SK-N-SH (cell line): ENCODE measurements around the gene CPNE4. TPM values are rescaled to one million over a fixed set of nuclear protein-coding genes. Genes with fewer than 3 reads are reported as not detected.

ENCODE experiments used
- CTCF ChIA-PET: fragments of 300-600, 350-600 bp; formaldehyde crosslinking; extraction: SDS; loops from one replicate; lab custom pipeline; 2021; lab: Yijun Ruan, JAX
- POLR2A ChIA-PET: fragments of 350-600 bp; sonication (Branson Sonifier 250); formaldehyde crosslinking; extraction: SDS; loops from one replicate; lab custom pipeline; 2020; ENCODE audit warnings: antibody characterized with exemption, inconsistent platforms; lab: Yijun Ruan, JAX
- DNase-seq: peaks from one replicate; pipeline ENCODE4 v3.0.0; 2012
- H2AFZ ChIP-seq: fragments of 200-600 bp; sonication (generic); 2 replicates; pipeline ENCODE4 v1.8.1; 2016; ENCODE audit warnings: antibody characterized with exemption, mild to moderate bottlenecking, low read depth
- H3F3A ChIP-seq: fragments of 200-600 bp; sonication (generic); replicated peaks from 2 replicates; pipeline ENCODE3; 2016; ENCODE audit warnings: antibody characterized with exemption, mild to moderate bottlenecking; ENCODE audit not compliant: insufficient read depth
- H3K27ac ChIP-seq, 2 experiments: fragments of 200-500 bp in 1 of 2; fragments of 200-600 bp in 1 of 2; sonication (Bioruptor generic) in 1 of 2; sonication (generic), shearing (Covaris generic) in 1 of 2; 2 replicates each; pipeline versions ENCODE4 v1.5.1 to v1.6.1; 2014 to 2016; ENCODE audit warnings: low read depth in 2 of 2, inconsistent platforms in 1 of 2, low read length in 1 of 2, mild to moderate bottlenecking in 1 of 2, mixed read lengths in 1 of 2
- H3K27me3 ChIP-seq: fragments of 200-600 bp; sonication (generic), shearing (Covaris generic); 2 replicates; pipeline ENCODE4 v1.6.1; 2016; ENCODE audit warnings: mixed run types; ENCODE audit not compliant: insufficient read depth
- H3K36me3 ChIP-seq, 2 experiments: fragments of 200-500 bp in 1 of 2; fragments of 200-600 bp in 1 of 2; sonication (Bioruptor generic) in 1 of 2; sonication (generic) in 1 of 2; replicated peaks in 1 of 2; 2 replicates each; pipeline versions ENCODE3 to v1.5.1; 2014 to 2016; ENCODE audit warnings: low read length in 1 of 2, mild to moderate bottlenecking in 1 of 2; ENCODE audit not compliant: insufficient read depth in 2 of 2, control insufficient read depth in 1 of 2
- H3K4me1 ChIP-seq, 2 experiments: fragments of 200-500 bp in 1 of 2; fragments of 200-600 bp in 1 of 2; sonication (Bioruptor generic) in 1 of 2; sonication (generic), shearing (Covaris generic) in 1 of 2; 2 replicates each; pipeline versions ENCODE4 v1.5.1 to v1.6.1; 2014 to 2016; ENCODE audit warnings: low read depth in 1 of 2, low read length in 1 of 2, mixed run types in 1 of 2; ENCODE audit not compliant: insufficient read depth in 2 of 2, control insufficient read depth in 1 of 2
- H3K4me2 ChIP-seq: fragments of 200-600 bp; sonication (generic), shearing (Covaris generic); 2 replicates; pipeline ENCODE4 v1.6.1; 2017; ENCODE audit warnings: mixed run types
- H3K4me3 ChIP-seq, 2 experiments: fragments of 200-500 bp in 1 of 2; fragments of 200-600 bp in 1 of 2; sonication (Bioruptor generic) in 1 of 2; sonication (generic), shearing (Covaris generic) in 1 of 2; 2 replicates each; pipeline versions ENCODE4 v1.5.1 to v1.8.1; 2014 to 2016; ENCODE audit warnings: low read depth in 2 of 2, inconsistent platforms in 1 of 2, low read length in 1 of 2, mild to moderate bottlenecking in 1 of 2, mixed read lengths in 1 of 2, moderate library complexity in 1 of 2
- H3K79me2 ChIP-seq: fragments of 200-600 bp; sonication (generic); 2 replicates; pipeline ENCODE4 v1.8.1; 2017; ENCODE audit warnings: mild to moderate bottlenecking; ENCODE audit not compliant: insufficient read depth
- H3K9ac ChIP-seq: fragments of 200-600 bp; sonication (generic); 2 replicates; pipeline ENCODE4 v1.6.1; 2017; ENCODE audit warnings: mixed run types
- H3K9me2 ChIP-seq: fragments of 200-600 bp; sonication (generic); 2 replicates; pipeline ENCODE4 v1.6.1; 2017; ENCODE audit warnings: mixed run types
- H3K9me3 ChIP-seq: fragments of 200-600 bp; sonication (generic); 2 replicates; pipeline ENCODE4 v1.6.1; 2017; ENCODE audit warnings: mixed run types, mild to moderate bottlenecking, moderate library complexity
- H4K20me1 ChIP-seq: fragments of 200-600 bp; sonication (generic); 2 replicates; pipeline ENCODE4 v1.6.1; 2017; ENCODE audit warnings: mild to moderate bottlenecking, mixed run types; ENCODE audit not compliant: insufficient read depth
- CHD2 ChIP-seq: fragments of 150-350 bp; IDR thresholded peaks from 2 replicates; pipeline ENCODE4 v1.6.1; 2018; ENCODE audit warnings: low read length; ENCODE audit not compliant: partially characterized antibody
- ELF1 ChIP-seq: IDR thresholded peaks from 2 replicates; pipeline ENCODE4 v1.4.0; 2012
- EZH2phosphoT487 ChIP-seq: fragments of 200-600 bp; sonication (generic); IDR thresholded peaks from 2 replicates; pipeline ENCODE4 v1.6.1; 2017; ENCODE audit warnings: low read depth, mixed run types, mild to moderate bottlenecking, antibody characterized with exemption, moderate library complexity, borderline replicate concordance
- FOSL2 ChIP-seq: IDR thresholded peaks from 2 replicates; pipeline ENCODE4 v1.4.0; 2012; ENCODE audit warnings: low read depth, mild to moderate bottlenecking, moderate library complexity, borderline replicate concordance
- JUND ChIP-seq: IDR thresholded peaks from 2 replicates; pipeline ENCODE4 v1.4.0; 2012
- MXI1 ChIP-seq: IDR thresholded peaks from 2 replicates; pipeline ENCODE4 v1.6.1; 2012; ENCODE audit warnings: mild to moderate bottlenecking, low read depth, low read length, improper control_type of control experiment
- NFIC ChIP-seq: IDR thresholded peaks from 2 replicates; pipeline ENCODE4 v1.4.0; 2012; ENCODE audit warnings: borderline replicate concordance
- NRF1 ChIP-seq: IDR thresholded peaks from 2 replicates; pipeline ENCODE4 v1.6.1; 2012; ENCODE audit warnings: low read depth, mild to moderate bottlenecking, low read length
- POLR2AphosphoS5 ChIP-seq: IDR thresholded peaks from 2 replicates; pipeline ENCODE4 v1.6.1; 2012; ENCODE audit warnings: low read depth, low read length
- RAD21 ChIP-seq: IDR thresholded peaks from 2 replicates; pipeline ENCODE4 v1.6.1; 2012; ENCODE audit warnings: mild to moderate bottlenecking, low read length
- RCOR1 ChIP-seq: fragments of 150-350 bp; IDR thresholded peaks from 2 replicates; pipeline ENCODE4 v1.6.1; 2017; ENCODE audit warnings: antibody characterized with exemption, low read length
- REST ChIP-seq: IDR thresholded peaks from 2 replicates; pipeline ENCODE4 v1.6.1; 2012; ENCODE audit warnings: mild to moderate bottlenecking, low read depth, low read length, moderate library complexity
- RFX5 ChIP-seq: IDR thresholded peaks from 2 replicates; pipeline ENCODE4 v1.6.1; 2012; ENCODE audit warnings: mild to moderate bottlenecking, improper control_type of control experiment, low read length
- TAF1 ChIP-seq: IDR thresholded peaks from 2 replicates; pipeline ENCODE4 v1.6.1; 2012; ENCODE audit warnings: low read depth, mild to moderate bottlenecking, low read length, moderate library complexity, borderline replicate concordance
- TCF12 ChIP-seq: IDR thresholded peaks from 2 replicates; pipeline ENCODE4 v1.4.0; 2012
- ZBTB33 ChIP-seq: IDR thresholded peaks from 2 replicates; pipeline ENCODE4 v1.4.0; 2012; ENCODE audit warnings: low read depth, borderline replicate concordance
- WGBS: methylation state at CpG from one replicate; pipeline ENCODE4 v1.1.6; 2017; ENCODE audit warnings: low lambda C conversion rate; 5-methylcytosine and 5-hydroxymethylcytosine counted together
- polyA plus RNA-seq, 3 experiments: library from polyadenylated mRNA; depleted of rRNA; stranded (reverse); fragments of >200 nt; gene quantifications; 2 replicates each; pipeline ENCODE4 v1.2.3, GENCODE V29; 2012

The CPNE4 gene
- polyA plus RNA-seq, 1 of the 3 experiments (the other 2 are of a cell fraction), result not detected

- no peak overlapping the region for H3K4me2 ChIP-seq
- TF ChIP-seq RAD21 (no peak), EZH2phosphoT487 (no peak), RFX5 (no peak), FOSL2 (no peak), JUND (no peak), NRF1 (no peak), TCF12 (no peak), TAF1 (no peak), MXI1 (no peak), POLR2AphosphoS5 (no peak), ELF1 (no peak), CHD2 (no peak), ZBTB33 (no peak), NFIC (no peak), REST (no peak), RCOR1 (no peak)
- H3K27me3 ChIP-seq, result no peaks in the 10 kb centered on the region
- no peaks in the 10 kb centered on the region for H3K9me2 ChIP-seq
- H3K9ac ChIP-seq, result no peak overlapping the region
- no peak overlapping the region for H2AFZ ChIP-seq
- H3K27ac ChIP-seq, result no peak overlapping the region
- POLR2A ChIA-PET, result no interaction called here
- WGBS, result 83% methylated on average over 10 of the region's 37 CpGs
- no peaks in the 10 kb centered on the region for H3K36me3 ChIP-seq
- H3F3A ChIP-seq, result no peaks in the 10 kb centered on the region
- no peaks in the 10 kb centered on the region for H3K79me2 ChIP-seq
- no peaks in the 10 kb centered on the region for H3K4me1 ChIP-seq
- H4K20me1 ChIP-seq, result no peaks in the 10 kb centered on the region
- H3K4me3 ChIP-seq, result no peak overlapping the region
- DNase-seq, result no peak
- H3K9me3 ChIP-seq, result no peaks in the 10 kb centered on the region
- CTCF ChIA-PET, result no interaction called here
These were observed 507.9 kb downstream of the CPNE4 start for GRCh38 chr3:131526801-131527347.
